H1 (cell line): ENCODE measurements around the gene HOXB6. TPM values are rescaled to one million over a fixed set of nuclear protein-coding genes. Genes with fewer than 3 reads are reported as not detected.

Experiments used
- CTCF ChIA-PET: fragments of 300-600 bp; sonication (Branson Sonifier 250); formaldehyde crosslinking; loops from one replicate; lab custom pipeline; 2021; ENCODE audit not compliant: partially characterized antibody; lab: Charles Lee
- POLR2A ChIA-PET: fragments of 300-600 bp; sonication (Branson Sonifier 250); formaldehyde crosslinking; loops from one replicate; lab custom pipeline; 2021; ENCODE audit warnings: inconsistent platforms; ENCODE audit not compliant: partially characterized antibody; lab: Charles Lee
- DNase-seq, 2 experiments: peaks; one replicate each; pipeline versions ENCODE4 v3.0.0 to v3.0.0-alpha.2; 2010 to 2022; ENCODE audit warnings: low spot score in 2 of 2, low read depth in 1 of 2, mixed read lengths in 1 of 2
- FAIRE-seq: peaks from 2 replicates; lab custom pipeline; 2011; peaks lifted over from hg19 to GRCh38; lab: Jason Lieb, UNC
- H2AFZ ChIP-seq: 2 replicates; pipeline ENCODE4 v1.8.1; 2012; ENCODE audit warnings: low read length, inconsistent platforms
- H2AK5ac ChIP-seq: 2 replicates; pipeline ENCODE4 v1.6.1; 2013; ENCODE audit warnings: low read depth, low read length
- H2BK120ac ChIP-seq: replicated peaks from 2 replicates; pipeline ENCODE3; 2013; ENCODE audit warnings: low read depth, low read length, inconsistent platforms
- H2BK12ac ChIP-seq: 2 replicates; pipeline ENCODE4 v1.6.1; 2013; ENCODE audit warnings: low read depth, low read length
- H2BK15ac ChIP-seq: 2 replicates; pipeline ENCODE4 v1.6.1; 2013; ENCODE audit warnings: low read length
- H2BK20ac ChIP-seq: 2 replicates; pipeline ENCODE4 v1.6.1; 2013; ENCODE audit warnings: low read length
- H2BK5ac ChIP-seq: 2 replicates; pipeline ENCODE4 v1.6.1; 2013; ENCODE audit warnings: low read depth, low read length
- H3K14ac ChIP-seq: 2 replicates; pipeline ENCODE4 v1.6.1; 2013; ENCODE audit warnings: inconsistent platforms; ENCODE audit not compliant: insufficient read length
- H3K18ac ChIP-seq: 2 replicates; pipeline ENCODE4 v1.6.1; 2013; ENCODE audit warnings: low read length; ENCODE audit errors: extremely low read depth
- H3K23ac ChIP-seq: 2 replicates; pipeline ENCODE4 v1.6.1; 2013; ENCODE audit warnings: inconsistent platforms; ENCODE audit not compliant: insufficient read length
- H3K23me2 ChIP-seq: 2 replicates; pipeline ENCODE4 v1.6.1; 2013; ENCODE audit warnings: low read depth, low read length
- H3K27ac ChIP-seq: 2 replicates; pipeline ENCODE4 v1.6.1; 2011; ENCODE audit warnings: low read depth, low read length, inconsistent platforms
- H3K27me3 ChIP-seq, 4 experiments: replicated peaks in 1 of 4; 1 replicate in 1 of 4; 2 replicates in 3 of 4; pipeline versions ENCODE4 v1.6.1 to v1.8.1; 2011 to 2013; ENCODE audit warnings: low read length in 3 of 4, mild to moderate bottlenecking in 3 of 4, inconsistent platforms in 2 of 4, mixed read lengths in 2 of 4, moderate library complexity in 1 of 4; ENCODE audit not compliant: control insufficient read depth in 3 of 4, insufficient read depth in 3 of 4; ENCODE audit errors: extremely low read depth in 1 of 4
- H3K36me3 ChIP-seq, 4 experiments: 2 replicates each; pipeline versions ENCODE4 v1.6.1 to v1.8.1; 2011 to 2013; ENCODE audit warnings: mild to moderate bottlenecking in 4 of 4, low read length in 3 of 4, moderate library complexity in 2 of 4, control low read depth in 1 of 4, inconsistent platforms in 1 of 4; ENCODE audit not compliant: insufficient read depth in 4 of 4, control insufficient read depth in 2 of 4
- H3K4ac ChIP-seq: replicated peaks from 2 replicates; pipeline ENCODE3; 2013; ENCODE audit warnings: low read length, low read depth, mixed read lengths, inconsistent platforms; ENCODE audit not compliant: insufficient read length
- H3K4me1 ChIP-seq, 4 experiments: replicated peaks in 1 of 4; 1 replicate in 1 of 4; 2 replicates in 3 of 4; pipeline versions ENCODE4 v1.6.1 to v1.8.1; 2011 to 2013; ENCODE audit warnings: low read length in 3 of 4, inconsistent platforms in 2 of 4, mixed read lengths in 1 of 4; ENCODE audit not compliant: insufficient read depth in 4 of 4, control insufficient read depth in 3 of 4
- H3K4me2 ChIP-seq, 2 experiments: 2 replicates each; pipeline versions ENCODE4 v1.6.1 to v1.8.1; 2011 to 2013; ENCODE audit warnings: low read depth in 2 of 2, low read length in 2 of 2, control low read depth in 1 of 2, inconsistent platforms in 1 of 2, mild to moderate bottlenecking in 1 of 2; ENCODE audit not compliant: insufficient read depth in 1 of 2
- H3K4me3 ChIP-seq, 4 experiments: fragments of 200-600, 300-600 bp in 1 of 4; sonication (generic), shearing (Covaris generic), sonication (Bioruptor Twin) in 1 of 4; 2 replicates each; pipeline versions ENCODE4 v1.5.1 to v1.8.1; 2011 to 2016; ENCODE audit warnings: low read length in 4 of 4, low read depth in 3 of 4, control low read depth in 2 of 4, inconsistent platforms in 2 of 4, mild to moderate bottlenecking in 2 of 4, mixed read lengths in 1 of 4, moderate library complexity in 1 of 4; ENCODE audit not compliant: insufficient read depth in 2 of 4; ENCODE audit errors: extremely low read depth in 1 of 4
- H3K56ac ChIP-seq: replicated peaks from 2 replicates; pipeline ENCODE3; 2013; ENCODE audit warnings: low read depth, mild to moderate bottlenecking, mixed read lengths, low read length, inconsistent platforms; ENCODE audit not compliant: insufficient read length
- H3K79me1 ChIP-seq: 2 replicates; pipeline ENCODE4 v1.6.1; 2013; ENCODE audit warnings: low read depth, low read length, control low read depth
- H3K79me2 ChIP-seq, 2 experiments: 2 replicates each; pipeline versions ENCODE4 v1.6.1 to v1.8.1; 2012 to 2013; ENCODE audit warnings: low read length in 2 of 2, mild to moderate bottlenecking in 2 of 2, inconsistent platforms in 1 of 2; ENCODE audit not compliant: insufficient read depth in 2 of 2, control insufficient read depth in 1 of 2
- H3K9ac ChIP-seq, 4 experiments: replicated peaks in 1 of 4; 1 replicate in 1 of 4; 2 replicates in 3 of 4; pipeline versions ENCODE4 v1.6.1 to v1.8.1; 2011 to 2013; ENCODE audit warnings: low read depth in 3 of 4, low read length in 3 of 4, control low read depth in 2 of 4, mild to moderate bottlenecking in 2 of 4, moderate library complexity in 2 of 4, inconsistent platforms in 1 of 4; ENCODE audit errors: extremely low read depth in 1 of 4
- H3K9me3 ChIP-seq, 2 experiments: 2 replicates each; pipeline versions ENCODE4 v1.6.1 to v1.8.1; 2012 to 2013; ENCODE audit warnings: mild to moderate bottlenecking in 2 of 2, moderate library complexity in 2 of 2, control low read depth in 1 of 2, inconsistent platforms in 1 of 2, low read depth in 1 of 2, low read length in 1 of 2, mixed read lengths in 1 of 2; ENCODE audit not compliant: insufficient read depth in 2 of 2
- H4K20me1 ChIP-seq, 2 experiments: replicated peaks in 1 of 2; 2 replicates each; pipeline versions ENCODE3 to v1.8.1; 2011 to 2013; ENCODE audit warnings: inconsistent platforms in 2 of 2, low read length in 2 of 2, mild to moderate bottlenecking in 1 of 2; ENCODE audit not compliant: insufficient read depth in 2 of 2, control insufficient read depth in 1 of 2
- H4K5ac ChIP-seq: 2 replicates; pipeline ENCODE4 v1.6.1; 2013; ENCODE audit warnings: low read length, low read depth, mixed read lengths, inconsistent platforms; ENCODE audit not compliant: insufficient read length
- H4K8ac ChIP-seq: 2 replicates; pipeline ENCODE4 v1.8.0; 2013; ENCODE audit warnings: mild to moderate bottlenecking, moderate library complexity, low read length, inconsistent platforms; ENCODE audit not compliant: insufficient read depth; ENCODE audit errors: extremely low read depth
- H4K91ac ChIP-seq: replicated peaks from 2 replicates; pipeline ENCODE3; 2013; ENCODE audit warnings: low read length, mixed read lengths, inconsistent platforms; ENCODE audit not compliant: insufficient read length
- BACH1 ChIP-seq: IDR thresholded peaks from 2 replicates; pipeline ENCODE4 v1.6.1; 2012; ENCODE audit warnings: low read length, improper control_type of control experiment
- CBX8 ChIP-seq: fragments of 300-800, 300-1000 bp; sonication (generic); IDR thresholded peaks from 2 replicates; pipeline ENCODE4 v1.7.1; 2016; ENCODE audit warnings: low read depth, low read length, borderline replicate concordance
- EZH2 ChIP-seq: fragments of 200-600 bp; sonication (generic); IDR thresholded peaks from 2 replicates; pipeline ENCODE4 v1.7.1; 2012; ENCODE audit warnings: low read depth, mild to moderate bottlenecking, moderate library complexity, low read length, inconsistent platforms; ENCODE audit not compliant: severe bottlenecking
- GTF2F1 ChIP-seq: IDR thresholded peaks from 2 replicates; pipeline ENCODE4 v1.6.1; 2012; ENCODE audit warnings: low read depth, low read length, improper control_type of control experiment, borderline replicate concordance
- KDM4A ChIP-seq: IDR thresholded peaks from one replicate; pipeline ENCODE4 v1.7.1; 2012; ENCODE audit warnings: low read depth, mild to moderate bottlenecking, moderate library complexity, low read length, inconsistent platforms; ENCODE audit not compliant: severe bottlenecking
- RNF2 ChIP-seq: fragments of 200-900, 300-1000 bp; sonication (generic); IDR thresholded peaks from 2 replicates; pipeline ENCODE4 v1.7.1; 2016; ENCODE audit warnings: borderline replicate concordance, low read depth, mild to moderate bottlenecking, antibody characterized with exemption, low read length; ENCODE audit not compliant: poor library complexity, severe bottlenecking; ENCODE audit errors: missing control alignments
- SUZ12 ChIP-seq: fragments of 200-600 bp; sonication (generic); IDR thresholded peaks from 2 replicates; pipeline ENCODE4 v1.6.1; 2012; ENCODE audit warnings: mild to moderate bottlenecking, inconsistent platforms, low read length, moderate library complexity, mixed read lengths
- YY1 ChIP-seq: IDR thresholded peaks from 2 replicates; pipeline ENCODE4 v1.6.1; 2011; ENCODE audit warnings: low read depth, mild to moderate bottlenecking, low read length
- WGBS, 2 experiments: shearing (Covaris generic) in 1 of 2; methylation state at CpG; one replicate each; pipeline versions ENCODE4 v1.1.6 to v1.1.7; 2013 to 2015; ENCODE audit warnings: low lambda C conversion rate in 2 of 2, mixed read lengths in 2 of 2, inconsistent platforms in 1 of 2, low coverage in 1 of 2, missing lambda C conversion rate in 1 of 2; ENCODE audit not compliant: insufficient replicate concordance in 2 of 2, insufficient coverage in 1 of 2, insufficient read length in 1 of 2; ENCODE audit errors: extremely low coverage in 1 of 2, missing lambda C conversion rate in 1 of 2; 5-methylcytosine and 5-hydroxymethylcytosine counted together
- polyA plus RNA-seq, 7 experiments: library from polyadenylated mRNA; depleted of rRNA in 3 of 7; stranded (reverse) in 5 of 7; unstranded in 2 of 7; fragments of >200 nt in 5 of 7; fragments of 200-250 nt in 2 of 7; gene quantifications; 1 replicate in 5 of 7; 2 replicates in 1 of 7; 4 replicates in 1 of 7; pipeline versions ENCODE4 v1.2.1 to v1.2.3, GENCODE V29; 2011 to 2013; ENCODE audit warnings: missing spikeins in 2 of 7, mixed read lengths in 2 of 7
- total RNA-seq: library from RNA; stranded (reverse); fragmentation: NEBNext Ultra II Directional; extraction: Animal tissue kit (Norgen Biotek cat#: 25700); gene quantifications from 2 replicates; pipeline ENCODE4 v1.2.1, GENCODE V29; 2021

The HOXB6 gene
- total and polyA plus RNA-seq, 2 of the 8 experiments (the other 6 are each of a cell fraction or from before 2014, with no cell fraction given) = not detected

DNA sequence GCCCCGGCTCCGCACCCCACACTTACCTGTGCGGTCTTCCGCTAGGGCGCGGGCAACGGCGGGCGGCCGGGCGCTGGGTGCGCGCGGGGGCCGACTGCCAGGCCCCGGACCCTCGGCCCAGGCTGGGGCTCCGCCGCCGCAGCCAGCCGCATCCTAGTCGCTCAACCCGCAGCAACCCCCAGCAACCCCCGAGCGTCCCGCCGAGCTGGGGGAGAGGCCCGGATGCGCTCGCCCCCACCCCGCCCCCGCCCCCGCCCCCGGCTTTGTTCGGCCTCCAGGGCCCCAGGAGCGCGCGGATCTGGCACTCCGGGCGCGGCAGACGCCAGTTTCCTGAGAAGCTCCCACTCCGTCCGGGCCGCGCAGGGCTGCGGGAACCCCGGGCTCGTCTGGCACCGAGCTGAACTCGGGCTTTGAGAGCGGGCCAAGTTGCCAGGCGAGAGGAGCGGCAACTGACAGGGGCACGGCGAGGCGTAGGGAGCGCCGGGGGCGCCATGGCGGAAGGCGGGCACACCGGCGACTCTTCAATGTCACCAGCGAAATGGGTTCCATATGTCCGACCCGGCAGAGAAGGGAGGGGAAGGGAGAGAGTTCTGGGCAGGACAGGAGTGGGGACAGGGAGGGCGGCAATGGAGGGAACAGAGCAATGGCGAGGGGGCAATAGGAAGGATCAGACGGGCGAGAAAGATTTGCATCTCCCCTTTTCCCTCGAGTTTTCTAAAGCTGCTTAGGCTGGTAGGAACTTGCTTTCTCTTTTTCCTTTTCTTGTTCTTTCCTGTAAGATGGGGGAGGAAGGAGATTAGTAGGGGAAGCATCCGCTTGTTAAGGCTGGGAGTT is 40.4 kb downstream of the HOXB6 start:
- H3K27me3 ChIP-seq = peaks cover 99 to 100% (median 100%) of the 10 kb centered on the region in 4 experiments
- no peaks in the 10 kb centered on the region for H3K79me2 ChIP-seq
- no peak overlapping the region for H3K9ac ChIP-seq
- ChIA-PET POLR2A (interaction anchor here (1.8 kb wide), 1 partner anchor 49 kb away, joined by 4 read pairs; no protein-coding TSS in a partner anchor), CTCF (interaction anchor here (0.8 to 3.4 kb wide), 13 partner anchors 10 to 189 kb away, joined by 3 to 14 read pairs (median 4); partner anchors contain the start of gene HOXB5)
- peaks cover 0 to 5% (median 0%) of the 10 kb centered on the region in 4 experiments; a peak in 1 of 8 replicates for H3K36me3 ChIP-seq
- H4K8ac ChIP-seq = no peak overlapping the region
- no peak overlapping the region for H3K14ac ChIP-seq
- no peak overlapping the region for H3K23ac ChIP-seq
- no peak overlapping the region for H2BK5ac ChIP-seq
- no peak overlapping the region for H2AK5ac ChIP-seq
- H3K4me2 ChIP-seq = peak overlapping the region; percentile 7 to 55
- H2BK15ac ChIP-seq = no peak overlapping the region
- no peak for DNase-seq
- no peak overlapping the region for H2BK20ac ChIP-seq
- H3K18ac ChIP-seq = no peak overlapping the region
- H2AFZ ChIP-seq = no peak overlapping the region
- TF ChIP-seq RNF2 (peak; percentile 76), EZH2 (peak; percentile 95), GTF2F1 (no peak), SUZ12 (peak; percentile 94), CBX8 (peak; percentile 94; the same call in 1 of the 2 replicates), BACH1 (no peak), KDM4A (no peak), YY1 (0 out of 2 replicates have a peak, but pooled peaks have one; percentile 40)
- TF ChIP-seq, all 59 proteins: peak for 5
- peaks cover 4% of the 10 kb centered on the region; the same call in 1 of the 2 replicates for H3K23me2 ChIP-seq
- H4K5ac ChIP-seq = no peak overlapping the region
- H2BK120ac ChIP-seq = no peak overlapping the region
- H3K4ac ChIP-seq = no peak overlapping the region
- peak overlapping the region; percentile 18 for H2BK12ac ChIP-seq
- FAIRE-seq = no peak
- H4K91ac ChIP-seq = no peak overlapping the region
- 4% methylated on average over 22 of the region's 73 CpGs; no CpG with 5 or more reads in 1 of the 2 experiments for WGBS, 2 experiments
- no peaks in the 10 kb centered on the region for H3K9me3 ChIP-seq
- no peak overlapping the region for H3K56ac ChIP-seq
- no peak overlapping the region for H3K27ac ChIP-seq
- H4K20me1 ChIP-seq = peaks cover 2 to 35% of the 10 kb centered on the region in 2 experiments
- H3K79me1 ChIP-seq = no peaks in the 10 kb centered on the region
- peak overlapping the region in 1 of 4 experiments; percentile 42; a peak in 3 of 8 replicates for H3K4me3 ChIP-seq
- peaks cover 0 to 8% (median 4%) of the 10 kb centered on the region in 4 experiments; a peak in 5 of 7 replicates for H3K4me1 ChIP-seq
